HG02798 (cell line): Measurements from ENCODE around the gene PCCA.
"Not testable (repeated sequence)": the region's sequence is repeated elsewhere in the genome, so short reads cannot be mapped to it uniquely, and the experiment has no call there.

Source experiments
- ATAC-seq: cut with Tn5 transposase; IDR thresholded peaks from one replicate; pipeline ENCODE4 v1.9.1; 2021; ENCODE audit warnings: mild to moderate bottlenecking; ENCODE audit not compliant: unreplicated experiment, poor library complexity

PCCA gene

DNA sequence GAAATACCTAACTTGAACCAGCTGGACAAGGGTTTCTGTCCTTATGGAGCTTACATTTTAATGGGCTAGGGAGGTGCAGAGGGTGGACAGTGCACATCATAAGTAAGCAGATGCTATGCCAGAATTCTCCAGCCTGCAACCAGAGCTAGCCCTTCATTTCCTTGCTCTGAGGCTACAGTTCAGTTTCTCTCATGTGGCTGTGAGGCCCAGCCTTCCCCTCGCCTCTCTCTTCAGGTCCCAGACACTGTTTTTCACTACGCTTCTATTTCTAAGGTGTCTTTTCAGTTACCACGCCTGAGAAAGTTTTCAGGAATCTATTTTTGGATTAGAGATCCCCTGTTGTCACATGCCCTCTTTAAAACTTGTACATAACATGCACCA lies 141.9 kb downstream of the PCCA start:
- no peak for ATAC-seq

DNA sequence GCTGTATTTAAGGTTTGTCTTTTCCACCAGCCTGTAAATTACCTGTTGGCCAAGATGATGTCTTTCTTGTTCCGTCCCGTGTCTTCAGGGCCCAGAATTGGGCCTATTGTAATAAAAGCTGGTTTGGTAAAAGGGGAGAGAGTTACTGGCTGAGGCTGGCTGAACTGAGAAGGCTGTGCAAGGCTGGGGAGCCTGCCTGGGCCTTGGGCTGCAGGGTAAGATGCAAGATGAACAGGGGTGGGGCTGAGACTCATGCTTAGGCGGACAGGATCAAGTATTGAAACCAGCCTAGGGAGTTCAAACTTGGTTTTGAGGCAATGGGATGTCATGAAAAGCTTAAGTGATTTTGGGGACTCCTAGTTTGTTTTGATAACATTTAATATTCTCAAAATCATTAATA lies 142.3 kb downstream of the PCCA start:
- no peak for ATAC-seq

DNA sequence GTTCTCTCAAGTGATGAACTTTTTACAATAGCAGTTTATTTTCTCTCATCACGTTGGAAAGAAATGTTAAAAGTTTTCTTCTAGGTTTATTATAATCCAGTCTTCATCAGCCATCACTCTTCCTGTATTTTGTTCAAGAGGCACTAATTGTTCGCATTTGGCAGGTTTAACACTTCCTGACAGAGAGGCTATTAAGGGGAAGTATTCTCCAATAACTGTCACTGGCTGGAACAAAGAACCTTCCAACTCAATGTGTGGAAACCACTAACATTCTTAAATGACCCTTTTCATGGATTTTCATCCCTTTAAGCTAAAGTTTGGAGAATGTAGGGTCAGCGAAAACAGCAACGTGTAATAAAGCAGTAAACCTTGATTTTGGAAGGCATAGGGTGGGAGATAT lies 145.1 kb downstream of the PCCA start:
- ATAC-seq = no peak

DNA sequence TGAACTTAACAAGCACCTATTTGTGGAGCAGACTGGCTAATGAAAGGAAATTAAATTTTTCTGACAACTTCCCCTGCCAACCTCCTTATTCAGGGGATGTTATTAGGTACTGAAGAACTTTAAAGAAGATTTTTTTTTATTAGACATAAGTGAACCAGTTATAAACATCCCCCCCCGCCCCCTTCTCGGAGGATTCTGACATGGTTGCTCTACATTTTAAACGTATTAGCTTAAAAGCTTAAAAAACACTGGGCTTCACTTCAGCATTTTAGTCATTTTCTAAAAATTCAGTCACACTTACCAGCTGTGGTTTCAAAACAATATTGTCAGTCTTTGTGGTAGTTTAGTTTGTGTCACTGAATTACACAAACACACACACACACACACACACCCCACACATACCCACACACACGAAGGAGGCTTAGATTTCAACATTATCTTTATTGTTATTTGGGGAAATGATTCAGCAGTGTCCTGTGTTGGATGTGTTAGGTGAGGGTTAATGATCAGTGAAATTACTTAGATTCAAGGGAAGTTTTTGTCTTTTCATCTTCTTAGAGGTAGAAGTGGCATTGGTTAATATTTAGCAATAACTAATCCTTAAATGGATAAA lies 145.7 kb downstream of the PCCA start:
- no peak for ATAC-seq

DNA sequence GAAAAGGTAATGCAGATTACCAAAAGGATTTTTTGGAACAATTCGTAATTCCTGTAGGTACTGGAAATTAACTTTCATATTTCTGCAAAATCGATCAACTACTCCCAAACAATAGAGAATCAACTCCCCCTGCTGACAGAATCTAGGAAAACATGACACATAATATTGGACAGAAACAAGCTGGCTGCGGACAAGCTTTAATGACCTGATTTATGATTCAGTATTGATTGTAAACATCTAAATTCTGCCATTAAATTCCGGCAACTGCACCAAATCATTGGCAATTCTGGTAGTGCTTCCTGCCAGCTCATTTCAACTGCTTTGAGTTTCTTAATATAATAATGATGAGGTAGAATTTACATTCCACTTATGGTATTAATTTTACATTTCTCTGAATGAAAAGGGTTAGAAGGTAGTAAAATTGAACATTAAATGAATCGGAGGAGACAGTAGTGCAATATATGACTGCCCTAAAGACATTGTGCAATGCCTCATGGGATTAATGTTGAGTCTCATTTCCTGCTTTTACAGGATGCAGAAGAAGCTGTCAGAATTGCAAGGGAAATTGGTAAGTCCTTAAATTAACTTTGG lies 146.5 kb downstream of the PCCA start:
- ATAC-seq = peak; percentile 45

DNA sequence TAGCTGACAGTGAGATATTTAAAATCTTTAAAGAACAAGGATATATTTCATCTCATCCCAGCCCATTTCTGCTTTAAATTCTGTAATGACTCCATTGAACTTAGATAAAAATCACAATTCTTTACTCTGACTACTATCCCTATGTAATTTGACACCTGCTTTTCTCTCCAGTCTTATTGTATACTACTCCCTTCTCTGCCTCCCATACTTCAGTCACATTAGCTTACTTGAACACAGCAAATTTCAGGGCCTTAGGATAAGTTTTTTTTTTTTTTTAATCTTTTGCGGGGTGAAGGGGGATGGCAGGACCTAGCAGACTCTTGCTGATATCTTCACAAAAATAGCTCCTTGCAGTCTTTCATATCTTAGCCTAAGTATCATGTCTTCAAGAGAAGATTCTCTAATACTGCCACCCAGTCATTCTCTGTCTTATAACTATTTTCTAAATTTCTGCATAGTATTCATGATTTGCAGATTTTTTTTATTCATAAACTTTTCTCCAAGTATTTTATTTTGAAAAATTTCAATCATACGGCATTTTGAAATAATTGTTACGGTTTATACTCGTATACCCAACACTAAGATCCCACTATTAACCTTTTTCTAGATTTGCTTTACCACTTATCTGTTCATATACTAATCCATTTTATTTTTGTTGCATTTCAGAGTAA lies 151.4 kb downstream of the PCCA start:
- no peak for ATAC-seq

DNA sequence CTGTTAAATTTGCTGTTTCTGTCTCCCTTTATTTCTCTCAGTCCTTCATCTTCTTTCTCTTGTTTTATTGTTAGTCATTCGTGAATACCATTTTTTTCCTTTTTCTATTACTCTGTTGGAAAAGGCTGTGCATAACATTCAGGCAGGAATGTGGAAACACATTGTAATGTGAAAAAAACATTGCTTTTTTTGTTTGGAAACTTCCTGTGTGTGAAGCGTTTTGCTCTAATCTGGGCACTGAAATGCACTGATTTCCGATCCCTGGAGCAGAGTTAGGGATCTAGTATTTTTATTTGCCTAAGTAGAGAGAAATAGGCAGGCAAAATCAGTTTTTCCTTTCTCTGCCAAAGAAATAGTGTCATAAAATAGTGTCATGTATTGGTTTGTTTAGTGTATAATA lies 155.5 kb downstream of the PCCA start:
- ATAC-seq = no peak

DNA sequence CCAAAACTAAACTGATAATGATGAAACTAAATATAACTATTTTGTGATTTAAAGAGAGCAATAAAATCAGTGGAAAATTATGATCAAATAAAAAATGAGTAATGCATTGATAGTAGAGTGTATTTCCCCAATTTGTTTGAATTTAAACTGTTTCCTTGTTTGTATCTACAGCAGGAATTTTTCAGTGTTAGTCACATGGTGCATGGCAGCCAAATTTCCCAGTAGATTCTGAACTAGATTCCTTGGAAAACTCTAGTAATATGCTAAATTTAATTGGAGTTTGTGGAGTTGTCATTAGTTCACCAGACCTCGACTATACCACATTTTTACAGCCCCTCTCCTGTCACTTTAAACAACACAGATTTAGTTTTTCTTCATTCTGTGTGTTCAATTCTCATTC lies 156.2 kb downstream of the PCCA start:
- ATAC-seq = no peak

DNA sequence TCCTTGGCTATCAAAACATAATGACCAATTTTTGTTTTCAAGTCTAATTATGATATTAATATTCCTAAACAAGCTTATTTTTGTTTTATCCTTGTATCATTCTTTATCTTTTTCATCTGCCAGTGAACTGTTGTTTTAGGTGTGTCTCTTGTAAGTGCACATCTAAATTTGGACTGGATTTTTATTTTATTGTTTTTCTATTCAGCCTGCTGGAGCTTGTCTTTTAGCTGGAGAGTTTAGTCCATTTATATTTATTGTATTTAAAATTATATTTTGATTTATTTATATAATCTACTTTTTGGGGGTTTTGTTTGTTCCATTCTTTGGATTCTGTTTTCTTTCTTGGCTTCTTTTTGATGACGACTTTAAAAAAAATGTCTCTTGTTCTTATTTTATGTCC lies 159.0 kb downstream of the PCCA start:
- ATAC-seq = no peak

GRCh38 chr13:100254002-100254401 lies 165.1 kb downstream of the PCCA start:
- no peak for ATAC-seq

DNA sequence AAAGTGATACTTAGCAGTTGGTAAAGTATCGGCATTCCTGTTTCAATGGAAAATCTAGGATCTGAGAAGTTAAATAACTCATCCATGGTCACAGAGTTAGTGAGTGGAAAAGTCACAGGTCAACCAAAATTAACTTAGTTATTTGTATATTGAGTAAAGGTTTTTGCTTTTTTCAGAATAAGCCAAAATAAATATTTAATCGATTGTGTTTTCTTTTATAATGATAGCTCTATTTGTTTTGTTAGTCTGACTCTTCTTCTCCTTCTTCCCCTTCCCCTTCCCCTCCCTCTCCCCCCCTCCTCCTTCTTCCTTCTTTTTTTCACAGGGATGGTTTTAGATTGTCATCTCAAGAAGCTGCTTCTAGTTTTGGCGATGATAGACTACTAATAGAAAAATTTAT lies 173.5 kb downstream of the PCCA start:
- no peak for ATAC-seq

- ATAC-seq = no peak
Observed at GRCh38 chr13:100266026-100266425, 177.1 kb downstream of the PCCA start.

DNA sequence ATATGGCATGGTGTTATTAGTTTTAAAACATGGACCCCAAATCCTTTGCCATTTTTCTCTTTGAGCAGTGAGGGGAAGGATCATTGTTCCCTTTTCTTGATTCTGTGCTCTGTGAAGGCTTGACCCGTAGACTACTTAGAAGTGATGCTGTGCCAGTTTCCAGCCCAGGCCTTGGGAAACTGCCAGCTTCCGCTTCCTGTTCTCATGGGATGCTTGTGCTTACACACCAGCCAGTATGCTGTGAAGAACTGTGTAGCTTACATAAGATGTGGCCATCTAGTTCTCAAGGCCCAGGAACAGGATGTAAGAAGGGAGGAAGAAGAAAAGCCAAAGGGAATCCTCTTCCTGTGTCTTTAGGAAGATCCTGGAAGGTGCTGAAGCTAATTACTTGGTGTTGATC lies 180.9 kb downstream of the PCCA start:
- no peak for ATAC-seq

DNA sequence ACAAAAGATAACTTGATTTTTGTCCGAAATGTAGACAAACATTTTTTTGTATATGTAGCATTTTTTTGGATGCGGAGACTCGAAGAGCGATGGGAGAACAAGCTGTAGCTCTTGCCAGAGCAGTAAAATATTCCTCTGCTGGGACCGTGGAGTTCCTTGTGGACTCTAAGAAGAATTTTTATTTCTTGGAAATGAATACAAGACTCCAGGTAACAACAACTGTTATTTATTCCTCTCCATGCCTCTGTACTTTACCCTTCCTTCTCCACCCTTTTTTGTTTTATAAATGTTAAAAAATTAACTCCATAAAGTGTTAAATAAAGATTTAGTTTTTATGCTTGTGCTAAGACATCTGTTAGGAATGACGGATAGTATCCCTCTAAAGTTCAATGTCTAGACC lies 184.2 kb downstream of the PCCA start:
- ATAC-seq = no peak

- no peak for ATAC-seq
Observed at GRCh38 chr13:100273552-100273951, 184.7 kb downstream of the PCCA start.

- ATAC-seq = no peak
Observed at GRCh38 chr13:100274942-100275506, 186.1 kb downstream of the PCCA start.

- no peak for ATAC-seq
Observed at GRCh38 chr13:100275746-100276145, 186.9 kb downstream of the PCCA start.

DNA sequence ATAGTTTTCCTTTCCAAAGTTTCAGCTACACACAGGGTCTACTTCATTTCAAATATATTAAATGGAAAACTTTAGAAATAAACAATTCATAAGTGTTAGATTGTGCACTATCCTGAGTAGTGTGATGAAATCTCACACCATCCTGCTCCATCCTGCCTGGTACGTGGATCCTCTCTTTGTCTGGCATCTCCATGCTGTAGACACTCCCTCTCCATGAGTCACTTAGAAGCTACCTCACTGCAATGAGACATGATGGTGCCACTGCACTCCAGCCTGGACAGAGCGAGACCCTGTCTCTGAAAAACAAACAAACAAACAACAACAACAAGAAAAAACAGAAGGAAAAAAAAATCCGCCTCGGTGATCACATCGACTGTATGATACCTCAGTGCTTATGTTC lies 191.8 kb downstream of the PCCA start:
- ATAC-seq = no peak

DNA sequence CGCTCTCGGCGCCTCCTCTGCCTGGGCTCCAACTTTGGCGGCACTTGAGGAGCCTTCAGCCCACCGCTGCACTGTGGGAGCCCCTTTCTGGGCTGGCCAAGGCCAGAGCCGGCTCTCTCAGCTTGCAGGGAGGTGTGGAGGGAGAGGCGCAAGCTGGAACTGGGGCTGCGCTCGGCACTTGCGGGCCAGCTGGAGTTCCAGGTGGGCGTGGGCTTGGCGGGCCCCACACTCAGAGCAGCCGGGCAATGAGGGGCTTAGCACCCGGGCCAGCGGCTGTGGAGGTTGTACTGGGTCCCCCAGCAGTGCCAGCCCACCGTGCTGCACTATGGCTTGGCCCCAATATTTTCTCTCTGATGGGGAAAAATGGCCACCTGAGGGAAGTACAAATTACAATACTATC lies 193.4 kb downstream of the PCCA start:
- not testable (repeated sequence) for ATAC-seq

DNA sequence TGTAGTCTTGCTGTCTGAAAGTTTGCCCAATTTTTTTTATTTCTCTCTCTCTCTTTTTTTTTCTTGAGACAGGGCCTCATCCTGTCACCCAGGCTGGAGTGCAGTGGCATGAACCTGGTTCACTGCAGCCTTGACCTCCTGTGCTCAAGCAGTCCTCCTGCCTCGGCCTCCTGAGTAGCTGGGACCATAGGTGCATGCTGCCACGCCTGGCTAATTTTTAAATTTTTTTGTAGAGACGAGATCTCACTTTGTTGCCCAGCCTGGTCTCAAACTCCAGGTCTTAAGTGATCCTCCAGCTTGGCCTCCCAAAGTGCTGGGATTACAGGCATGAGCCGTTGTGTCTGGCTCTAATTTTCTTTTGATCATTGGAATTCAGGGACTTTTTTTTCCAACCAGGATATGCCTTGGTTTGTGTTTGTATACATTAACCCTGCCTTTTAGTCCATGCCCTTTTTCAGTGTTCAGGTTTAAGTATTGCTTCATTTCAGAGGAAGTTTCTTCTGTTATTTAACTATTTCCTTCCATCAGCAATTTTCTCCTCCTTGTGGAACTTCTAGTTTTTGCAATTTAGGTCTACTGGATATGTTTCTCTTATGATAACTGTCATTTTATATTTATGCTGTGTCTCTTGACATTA lies 201.4 kb downstream of the PCCA start:
- no peak for ATAC-seq

- ATAC-seq = no peak
Observed at GRCh38 chr13:100291624-100292023, 202.7 kb downstream of the PCCA start.
